Uterus (tissue), 2 donors: Measurements from ENCODE around the gene PHF12.

Experiments used
- POLR2A ChIP-seq, 2 donors: fragments of 450-650 bp; IDR thresholded peaks; one replicate each; pipeline ENCODE4 v1.6.1; 2016; ENCODE audit warnings: antibody characterized with exemption in 2 of 2, mild to moderate bottlenecking in 1 of 2, moderate library complexity in 1 of 2
- TF ChIP-seq, protein P1 (sequence below), 4 experiments: fragments of 200-600 bp in 2 of 4; fragments of 450-650 bp in 2 of 4; sonication (generic) in 2 of 4; IDR thresholded peaks; one replicate each; pipeline ENCODE4 v1.5.1; 2016 to 2019; ENCODE audit warnings: antibody characterized with exemption in 4 of 4, mild to moderate bottlenecking in 2 of 4, moderate library complexity in 1 of 4

DNA sequence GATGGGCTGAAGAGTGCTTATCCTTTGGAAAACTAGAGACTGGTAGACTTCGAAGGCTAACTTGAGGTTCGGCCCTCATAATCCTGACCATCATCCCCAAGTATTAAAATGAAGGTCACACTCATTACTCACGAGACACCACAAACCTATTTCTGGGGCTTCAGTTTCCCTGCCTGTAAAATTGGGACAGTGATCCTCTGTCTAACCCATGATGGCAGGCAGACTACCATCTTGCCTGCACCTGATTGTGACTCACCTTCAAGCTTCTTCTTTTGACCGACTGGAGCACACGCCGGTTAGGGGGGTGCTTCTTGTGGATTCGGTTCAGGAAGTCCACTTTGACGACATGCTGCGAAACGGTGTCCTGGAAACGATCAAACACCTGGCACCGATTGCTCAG is 34.3 kb downstream of the PHF12 start:
- TF ChIP-seq, protein P1, sequence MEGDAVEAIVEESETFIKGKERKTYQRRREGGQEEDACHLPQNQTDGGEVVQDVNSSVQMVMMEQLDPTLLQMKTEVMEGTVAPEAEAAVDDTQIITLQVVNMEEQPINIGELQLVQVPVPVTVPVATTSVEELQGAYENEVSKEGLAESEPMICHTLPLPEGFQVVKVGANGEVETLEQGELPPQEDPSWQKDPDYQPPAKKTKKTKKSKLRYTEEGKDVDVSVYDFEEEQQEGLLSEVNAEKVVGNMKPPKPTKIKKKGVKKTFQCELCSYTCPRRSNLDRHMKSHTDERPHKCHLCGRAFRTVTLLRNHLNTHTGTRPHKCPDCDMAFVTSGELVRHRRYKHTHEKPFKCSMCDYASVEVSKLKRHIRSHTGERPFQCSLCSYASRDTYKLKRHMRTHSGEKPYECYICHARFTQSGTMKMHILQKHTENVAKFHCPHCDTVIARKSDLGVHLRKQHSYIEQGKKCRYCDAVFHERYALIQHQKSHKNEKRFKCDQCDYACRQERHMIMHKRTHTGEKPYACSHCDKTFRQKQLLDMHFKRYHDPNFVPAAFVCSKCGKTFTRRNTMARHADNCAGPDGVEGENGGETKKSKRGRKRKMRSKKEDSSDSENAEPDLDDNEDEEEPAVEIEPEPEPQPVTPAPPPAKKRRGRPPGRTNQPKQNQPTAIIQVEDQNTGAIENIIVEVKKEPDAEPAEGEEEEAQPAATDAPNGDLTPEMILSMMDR (IDR thresholded peaks at IDR 0.05), result no peak
- no peak for TF ChIP-seq POLR2A (IDR thresholded peaks at IDR 0.05)
